PFSK-1 (cell line): ENCODE results near the gene EXOSC7.

Experiments
- FOXP2 ChIP-seq: optimal IDR thresholded peaks from 2 replicates; pipeline ENCODE3; 2011; ENCODE audit warnings: borderline replicate concordance, control low read depth, inconsistent platforms; ENCODE audit not compliant: insufficient read depth; ENCODE audit errors: extremely low read length, extremely low read depth
- POLR2AphosphoS5 ChIP-seq: IDR thresholded peaks from 2 replicates; pipeline ENCODE4 v1.6.1; 2012; ENCODE audit warnings: low read depth, mild to moderate bottlenecking, control low read depth, low read length, moderate library complexity
- SIN3A ChIP-seq: IDR thresholded peaks from 2 replicates; pipeline ENCODE4 v1.6.1; 2012; ENCODE audit warnings: mild to moderate bottlenecking, low read length, moderate library complexity, borderline replicate concordance; ENCODE audit not compliant: insufficient read depth
- TAF1 ChIP-seq: IDR thresholded peaks from 2 replicates; pipeline ENCODE4 v1.6.1; 2012; ENCODE audit warnings: low read length, control low read depth, borderline replicate concordance; ENCODE audit not compliant: insufficient read depth
- TF ChIP-seq, protein P1 (sequence below), 2 experiments: IDR thresholded peaks; 2 replicates each; pipeline versions ENCODE4 v1.6.1 to v1.8.0; 2011 to 2012; ENCODE audit warnings: low read depth in 2 of 2, low read length in 2 of 2, control low read depth in 1 of 2, inconsistent platforms in 1 of 2, mild to moderate bottlenecking in 1 of 2, moderate library complexity in 1 of 2; ENCODE audit not compliant: insufficient read depth in 1 of 2

EXOSC7 gene

DNA sequence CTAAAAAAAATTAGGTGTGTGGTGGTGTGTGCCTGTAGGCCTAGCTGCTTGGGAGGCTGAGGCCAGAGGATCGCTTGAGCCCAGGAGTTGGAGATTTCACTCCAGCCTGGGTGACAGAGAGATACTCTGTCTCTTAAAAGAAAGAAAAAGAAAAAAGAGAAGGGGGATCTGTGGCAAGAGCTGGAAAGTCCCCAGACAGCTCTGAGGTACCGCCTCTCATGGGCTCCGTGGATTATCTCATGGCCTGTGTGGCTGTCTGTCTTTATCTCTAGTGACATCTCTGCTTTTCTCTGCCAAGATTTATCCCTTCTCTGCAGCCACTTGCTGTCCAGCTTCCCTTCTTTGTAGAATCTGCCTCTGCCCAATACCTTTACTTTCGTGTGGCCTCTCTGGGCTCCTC, 5.7 kb downstream of the EXOSC7 start:
- TF ChIP-seq TAF1 (no peak), POLR2AphosphoS5 (no peak), SIN3A (no peak), FOXP2 (no peak)
- TF ChIP-seq, protein P1, sequence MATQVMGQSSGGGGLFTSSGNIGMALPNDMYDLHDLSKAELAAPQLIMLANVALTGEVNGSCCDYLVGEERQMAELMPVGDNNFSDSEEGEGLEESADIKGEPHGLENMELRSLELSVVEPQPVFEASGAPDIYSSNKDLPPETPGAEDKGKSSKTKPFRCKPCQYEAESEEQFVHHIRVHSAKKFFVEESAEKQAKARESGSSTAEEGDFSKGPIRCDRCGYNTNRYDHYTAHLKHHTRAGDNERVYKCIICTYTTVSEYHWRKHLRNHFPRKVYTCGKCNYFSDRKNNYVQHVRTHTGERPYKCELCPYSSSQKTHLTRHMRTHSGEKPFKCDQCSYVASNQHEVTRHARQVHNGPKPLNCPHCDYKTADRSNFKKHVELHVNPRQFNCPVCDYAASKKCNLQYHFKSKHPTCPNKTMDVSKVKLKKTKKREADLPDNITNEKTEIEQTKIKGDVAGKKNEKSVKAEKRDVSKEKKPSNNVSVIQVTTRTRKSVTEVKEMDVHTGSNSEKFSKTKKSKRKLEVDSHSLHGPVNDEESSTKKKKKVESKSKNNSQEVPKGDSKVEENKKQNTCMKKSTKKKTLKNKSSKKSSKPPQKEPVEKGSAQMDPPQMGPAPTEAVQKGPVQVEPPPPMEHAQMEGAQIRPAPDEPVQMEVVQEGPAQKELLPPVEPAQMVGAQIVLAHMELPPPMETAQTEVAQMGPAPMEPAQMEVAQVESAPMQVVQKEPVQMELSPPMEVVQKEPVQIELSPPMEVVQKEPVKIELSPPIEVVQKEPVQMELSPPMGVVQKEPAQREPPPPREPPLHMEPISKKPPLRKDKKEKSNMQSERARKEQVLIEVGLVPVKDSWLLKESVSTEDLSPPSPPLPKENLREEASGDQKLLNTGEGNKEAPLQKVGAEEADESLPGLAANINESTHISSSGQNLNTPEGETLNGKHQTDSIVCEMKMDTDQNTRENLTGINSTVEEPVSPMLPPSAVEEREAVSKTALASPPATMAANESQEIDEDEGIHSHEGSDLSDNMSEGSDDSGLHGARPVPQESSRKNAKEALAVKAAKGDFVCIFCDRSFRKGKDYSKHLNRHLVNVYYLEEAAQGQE (IDR thresholded peaks at IDR 0.05; ENCODE audit: insufficient read depth in 1 of 2, low read depth in 2 of 2, low read length in 2 of 2): no peak

DNA sequence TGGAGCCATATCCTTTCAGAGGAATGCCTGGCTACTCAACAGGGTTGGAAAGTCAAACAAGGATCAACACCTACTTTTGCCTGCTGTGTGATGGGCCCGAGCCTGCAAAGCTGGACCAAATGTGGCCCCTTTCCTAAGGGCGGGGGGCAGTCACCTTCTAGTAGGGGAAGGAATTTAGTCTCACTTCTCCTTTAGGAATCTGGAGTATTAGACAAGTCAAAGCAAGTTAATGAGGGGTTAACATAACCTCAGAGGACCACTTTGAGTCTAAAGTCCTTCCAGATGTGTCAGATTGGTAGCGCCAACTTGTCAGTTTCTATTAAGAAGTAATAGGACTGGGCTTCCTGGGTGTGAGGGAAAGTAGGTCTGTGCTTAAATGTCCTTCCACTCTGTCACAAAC, 6.8 kb downstream of the EXOSC7 start:
- TF ChIP-seq FOXP2: no peak
- TF ChIP-seq POLR2AphosphoS5: no peak
- TF ChIP-seq SIN3A: no peak
- TF ChIP-seq, protein P1 (IDR thresholded peaks at IDR 0.05; ENCODE audit: insufficient read depth in 1 of 2, low read depth in 2 of 2, low read length in 2 of 2): no peak
- no peak for TF ChIP-seq TAF1

DNA sequence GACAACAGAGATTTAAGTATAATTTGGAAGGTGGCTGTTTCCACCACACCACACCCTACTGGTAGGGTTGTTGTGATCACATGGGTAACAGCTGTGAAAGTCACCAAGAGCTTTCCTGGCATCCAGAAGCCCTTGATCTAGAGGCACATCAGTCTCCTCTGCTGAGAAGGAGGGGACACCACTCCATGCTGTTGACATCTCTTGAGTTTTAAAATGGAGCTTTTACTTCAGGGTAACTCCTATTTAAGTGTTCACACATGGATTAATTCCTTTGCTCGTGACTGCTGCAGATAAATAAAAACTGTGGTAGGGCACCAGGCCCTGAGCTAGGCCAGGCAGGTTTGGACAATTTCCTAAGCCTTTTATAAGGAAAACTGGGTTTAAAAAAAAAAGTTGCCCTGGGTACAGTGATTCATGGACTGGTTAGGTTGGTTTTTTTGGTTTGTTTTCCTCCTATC, 7.5 kb downstream of the EXOSC7 start:
- TF ChIP-seq, protein P1 (IDR thresholded peaks at IDR 0.05; ENCODE audit: insufficient read depth in 1 of 2, low read depth in 2 of 2, low read length in 2 of 2): no peak
- TF ChIP-seq TAF1 (no peak), POLR2AphosphoS5 (no peak), FOXP2 (no peak), SIN3A (no peak)

DNA sequence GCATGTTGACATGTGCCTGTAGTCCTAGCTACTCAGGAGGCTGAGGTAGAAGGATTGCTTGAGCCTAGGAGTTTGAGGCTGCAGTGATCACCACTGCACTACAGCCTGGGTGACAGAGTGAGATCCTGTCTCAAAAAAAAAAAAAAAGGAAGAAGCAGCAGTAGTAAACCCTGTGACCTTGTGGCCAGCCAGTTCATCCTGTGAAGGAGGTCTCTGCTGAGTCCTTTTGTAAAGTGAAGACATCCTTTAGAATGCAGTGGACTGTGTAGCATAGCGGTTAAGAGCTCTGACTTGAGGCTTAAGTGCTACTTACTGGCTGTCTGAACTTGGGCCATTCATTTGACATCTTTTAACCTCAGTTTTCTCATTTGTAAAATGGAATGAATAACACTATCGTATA, 8.3 kb downstream of the EXOSC7 start:
- TF ChIP-seq POLR2AphosphoS5 (no peak), TAF1 (no peak), SIN3A (no peak), FOXP2 (no peak)
- TF ChIP-seq, protein P1 (IDR thresholded peaks at IDR 0.05; ENCODE audit: insufficient read depth in 1 of 2, low read depth in 2 of 2, low read length in 2 of 2): no peak

DNA sequence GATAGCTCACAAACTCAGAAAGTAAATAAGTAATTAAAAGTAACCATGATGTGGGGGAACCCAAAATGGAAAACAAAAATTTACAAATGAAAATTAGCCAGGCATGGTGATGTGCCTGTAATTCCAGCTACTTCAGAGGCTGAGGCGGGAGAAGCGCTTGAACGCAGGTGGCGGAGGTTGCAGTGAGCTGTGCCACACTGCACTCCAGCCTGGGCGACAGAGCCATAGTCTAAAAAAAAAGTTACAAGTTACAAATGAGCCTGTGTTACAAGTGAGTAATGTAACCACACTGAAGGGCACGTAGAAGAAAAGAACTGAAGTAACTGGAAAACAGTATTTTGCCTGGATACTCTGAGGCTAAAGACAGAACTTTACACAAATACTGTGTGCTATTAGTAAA, 11.3 kb downstream of the EXOSC7 start:
- TF ChIP-seq, protein P1 (IDR thresholded peaks at IDR 0.05; ENCODE audit: insufficient read depth in 1 of 2, low read depth in 2 of 2, low read length in 2 of 2): no peak
- TF ChIP-seq SIN3A (no peak), POLR2AphosphoS5 (no peak)
